HEK293 (cell line): ENCODE data around the gene MSMO1.

Experiments used
- CTCF ChIA-PET: fragments of 350-600 bp; formaldehyde crosslinking; extraction: SDS; loops from one replicate; lab custom pipeline; 2021; ENCODE audit warnings: antibody characterized with exemption; lab: Yijun Ruan, JAX
- POLR2A ChIA-PET: fragments of 300-600 bp; formaldehyde crosslinking; extraction: SDS; loops from one replicate; lab custom pipeline; 2020; ENCODE audit warnings: antibody characterized with exemption, inconsistent platforms; lab: Yijun Ruan, JAX
- H3K27ac ChIP-seq: fragments of 200-500 bp; sonication (Bioruptor generic); 2 replicates; pipeline ENCODE4 v1.5.1; 2014; ENCODE audit warnings: low read depth, low read length, control low read depth, inconsistent platforms; ENCODE audit errors: extremely low read depth
- H3K36me3 ChIP-seq, 2 experiments: fragments of 200-500 bp in 1 of 2; sonication (Bioruptor generic) in 1 of 2; 1 replicate in 1 of 2; 2 replicates in 1 of 2; pipeline ENCODE4 v1.5.1; 2014 to 2017; ENCODE audit warnings: inconsistent platforms in 2 of 2, low read length in 2 of 2; ENCODE audit not compliant: control insufficient read depth in 2 of 2, insufficient read depth in 1 of 2
- H3K4me1 ChIP-seq: fragments of 200-500 bp; sonication (Bioruptor generic); 2 replicates; pipeline ENCODE4 v1.5.1; 2014; ENCODE audit warnings: mild to moderate bottlenecking, low read length, inconsistent platforms; ENCODE audit not compliant: control insufficient read depth, insufficient read depth
- H3K4me3 ChIP-seq: 2 replicates; pipeline ENCODE4 v1.5.1; 2011; ENCODE audit warnings: low read depth, mild to moderate bottlenecking, control low read depth, low read length, moderate library complexity
- H3K9me3 ChIP-seq: fragments of 200-500 bp; sonication (Bioruptor generic); 2 replicates; pipeline ENCODE4 v1.5.1; 2014; ENCODE audit warnings: low read depth, low read length, inconsistent platforms; ENCODE audit not compliant: control insufficient read depth, insufficient read depth
- GLIS1 ChIP-seq: fragments of 450-650 bp; formaldehyde crosslinking; IDR thresholded peaks from 2 replicates; pipeline ENCODE4 v1.5.1; 2016; ENCODE audit warnings: missing biosample characterization, missing genetic modification characterization
- HOXD13 ChIP-seq: sonication (generic); formaldehyde crosslinking; IDR thresholded peaks from 2 replicates; pipeline ENCODE4 v1.8.0; 2022; ENCODE audit warnings: missing genetic modification reagents, borderline replicate concordance
- PATZ1 ChIP-seq: fragments of 450-650 bp; formaldehyde crosslinking; IDR thresholded peaks from 2 replicates; pipeline ENCODE4 v1.5.1; 2016; ENCODE audit warnings: missing biosample characterization, missing genetic modification characterization
- PRDM10 ChIP-seq: fragments of 450-650 bp; formaldehyde crosslinking; IDR thresholded peaks from 2 replicates; pipeline ENCODE4 v1.5.1; 2016; ENCODE audit warnings: missing biosample characterization, missing genetic modification characterization
- ZBTB1 ChIP-seq: fragments of 450-650 bp; formaldehyde crosslinking; IDR thresholded peaks from 2 replicates; pipeline ENCODE4 v1.5.1; 2016; ENCODE audit warnings: missing biosample characterization, missing genetic modification characterization
- ZBTB17 ChIP-seq: fragments of 450-650 bp; formaldehyde crosslinking; IDR thresholded peaks from 2 replicates; pipeline ENCODE4 v1.5.1; 2016; ENCODE audit warnings: missing biosample characterization, missing genetic modification characterization
- ZEB2 ChIP-seq: fragments of 450-650 bp; formaldehyde crosslinking; IDR thresholded peaks from 2 replicates; pipeline ENCODE4 v1.5.1; 2016; ENCODE audit warnings: missing biosample characterization, missing genetic modification characterization
- ZFP41 ChIP-seq: fragments of 450-650 bp; formaldehyde crosslinking; IDR thresholded peaks from 2 replicates; pipeline ENCODE4 v1.5.1; 2016; ENCODE audit warnings: missing biosample characterization, missing genetic modification characterization, borderline replicate concordance
- ZIC2 ChIP-seq: fragments of 450-650 bp; formaldehyde crosslinking; IDR thresholded peaks from 2 replicates; pipeline ENCODE4 v1.5.1; 2016; ENCODE audit warnings: missing biosample characterization, missing genetic modification characterization
- ZNF202 ChIP-seq: fragments of 450-650 bp; formaldehyde crosslinking; IDR thresholded peaks from 2 replicates; pipeline ENCODE4 v1.5.1; 2016; ENCODE audit warnings: missing biosample characterization, missing genetic modification characterization, borderline replicate concordance
- ZNF274 ChIP-seq, 2 experiments: fragments of 200-500 bp in 1 of 2; fragments of 450-650 bp in 1 of 2; sonication (Bioruptor generic) in 1 of 2; formaldehyde crosslinking in 1 of 2; IDR thresholded peaks; 2 replicates each; pipeline versions ENCODE4 v1.5.1 to v1.6.1; 2014 to 2016; ENCODE audit warnings: borderline replicate concordance in 1 of 2, inconsistent platforms in 1 of 2, low read length in 1 of 2, missing biosample characterization in 1 of 2, missing genetic modification characterization in 1 of 2
- ZNF280D ChIP-seq: fragments of 450-650 bp; formaldehyde crosslinking; IDR thresholded peaks from 2 replicates; pipeline ENCODE4 v1.5.1; 2016; ENCODE audit warnings: missing biosample characterization, missing genetic modification characterization
- ZNF341 ChIP-seq: fragments of 450-650 bp; formaldehyde crosslinking; IDR thresholded peaks from 2 replicates; pipeline ENCODE4; 2016; ENCODE audit warnings: low read depth, missing biosample characterization, missing genetic modification characterization
- ZNF398 ChIP-seq: fragments of 450-650 bp; formaldehyde crosslinking; IDR thresholded peaks from 2 replicates; pipeline ENCODE4 v1.5.1; 2017; ENCODE audit warnings: missing biosample characterization, missing genetic modification characterization
- ZNF423 ChIP-seq: fragments of 450-650 bp; formaldehyde crosslinking; IDR thresholded peaks from 2 replicates; pipeline ENCODE4 v1.5.1; 2016; ENCODE audit warnings: missing biosample characterization, missing genetic modification characterization
- ZNF571 ChIP-seq: fragments of 450-650 bp; formaldehyde crosslinking; IDR thresholded peaks from 2 replicates; pipeline ENCODE4 v1.5.0; 2017; ENCODE audit warnings: missing biosample characterization, missing genetic modification characterization
- ZNF623 ChIP-seq: fragments of 450-650 bp; formaldehyde crosslinking; IDR thresholded peaks from 2 replicates; pipeline ENCODE4 v1.5.1; 2016; ENCODE audit warnings: missing biosample characterization, missing genetic modification characterization
- ZNF629 ChIP-seq: fragments of 450-650 bp; formaldehyde crosslinking; IDR thresholded peaks from 2 replicates; pipeline ENCODE4 v1.5.1; 2017; ENCODE audit warnings: missing biosample characterization, missing genetic modification characterization
- TF ChIP-seq, protein P1 (sequence below): fragments of 450-650 bp; formaldehyde crosslinking; IDR thresholded peaks from 2 replicates; pipeline ENCODE4 v1.5.1; 2017; ENCODE audit warnings: missing biosample characterization, mild to moderate bottlenecking, missing genetic modification characterization, moderate library complexity
- TF ChIP-seq, protein P2 (sequence below): fragments of 450-650 bp; IDR thresholded peaks from 2 replicates; pipeline ENCODE4 v1.5.1; 2018; ENCODE audit warnings: missing biosample characterization, missing genetic modification characterization

MSMO1 gene

GRCh38 chr4:165378745-165379677, 51.5 kb downstream of the MSMO1 start, which contains the start of gene CPE (continued):
- TF ChIP-seq ZNF280D: no peak
- TF ChIP-seq ZBTB1 (tag by site-specific recombination): no peak
- peak; percentile 22; the same call in 1 of the 2 replicates for TF ChIP-seq ZIC2 (tag by site-specific recombination)
- TF ChIP-seq ZNF571 (tag by site-specific recombination): no peak
- no peak for TF ChIP-seq ZFP41 (tag by site-specific recombination)
- peak; percentile 63 for TF ChIP-seq PATZ1 (tag by site-specific recombination)
- no peak for TF ChIP-seq ZNF274 (IDR thresholded peaks at IDR 0.05; ENCODE audit: low read length)
- TF ChIP-seq ZNF274 (tag by site-specific recombination; IDR thresholded peaks at IDR 0.05; ENCODE audit: borderline replicate concordance): no peak
- peak; percentile 79 for TF ChIP-seq ZBTB17
- no peak for TF ChIP-seq HOXD13 (CRISPR knock-in tag)
- peak; percentile 95 for TF ChIP-seq ZNF423 (tag by site-specific recombination)
- TF ChIP-seq ZNF629 (tag by site-specific recombination): no peak; the same call in 1 of the 2 replicates

GRCh38 chr4:165379678-165380064, 52.2 kb downstream of the MSMO1 start:
- Histone ChIP-seq H3K4me1 (peaks cover 26% of the 10 kb centered on the region), H3K27ac (peak overlapping the region; percentile 86; the same call in 1 of the 2 replicates), H3K9me3 (no peaks in the 10 kb centered on the region), H3K4me3 (peak overlapping the region; percentile 76), H3K36me3 (no peaks in the 10 kb centered on the region)
- CTCF ChIA-PET: interaction anchor here (0.6 to 1.5 kb wide), 4 partner anchors 10 to 82 kb away, joined by 3 to 4 read pairs (median 4); no protein-coding TSS in a partner anchor
- POLR2A ChIA-PET: interaction anchor here (0.6 to 1.6 kb wide), 2 partner anchors 15 to 158 kb away, joined by 6 to 9 read pairs; no protein-coding TSS in a partner anchor
- TF ChIP-seq ZBTB17 (peak; percentile 50), ZNF341 (tag by site-specific recombination) (peak; percentile 8; the same call in 1 of the 2 replicates), ZNF398 (tag by site-specific recombination) (peak; percentile 79), ZNF202 (tag by site-specific recombination) (no peak), ZNF623 (no peak), GLIS1 (tag by site-specific recombination) (peak; percentile 34), PRDM10 (tag by site-specific recombination) (peak; percentile 63; the same call in 1 of the 2 replicates), ZEB2 (tag by site-specific recombination) (no peak)
- TF ChIP-seq, protein P1, sequence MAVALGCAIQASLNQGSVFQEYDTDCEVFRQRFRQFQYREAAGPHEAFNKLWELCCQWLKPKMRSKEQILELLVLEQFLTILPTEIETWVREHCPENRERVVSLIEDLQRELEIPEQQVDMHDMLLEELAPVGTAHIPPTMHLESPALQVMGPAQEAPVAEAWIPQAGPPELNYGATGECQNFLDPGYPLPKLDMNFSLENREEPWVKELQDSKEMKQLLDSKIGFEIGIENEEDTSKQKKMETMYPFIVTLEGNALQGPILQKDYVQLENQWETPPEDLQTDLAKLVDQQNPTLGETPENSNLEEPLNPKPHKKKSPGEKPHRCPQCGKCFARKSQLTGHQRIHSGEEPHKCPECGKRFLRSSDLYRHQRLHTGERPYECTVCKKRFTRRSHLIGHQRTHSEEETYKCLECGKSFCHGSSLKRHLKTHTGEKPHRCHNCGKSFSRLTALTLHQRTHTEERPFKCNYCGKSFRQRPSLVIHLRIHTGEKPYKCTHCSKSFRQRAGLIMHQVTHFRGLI (tag by site-specific recombination): no peak
- TF ChIP-seq, protein P2, sequence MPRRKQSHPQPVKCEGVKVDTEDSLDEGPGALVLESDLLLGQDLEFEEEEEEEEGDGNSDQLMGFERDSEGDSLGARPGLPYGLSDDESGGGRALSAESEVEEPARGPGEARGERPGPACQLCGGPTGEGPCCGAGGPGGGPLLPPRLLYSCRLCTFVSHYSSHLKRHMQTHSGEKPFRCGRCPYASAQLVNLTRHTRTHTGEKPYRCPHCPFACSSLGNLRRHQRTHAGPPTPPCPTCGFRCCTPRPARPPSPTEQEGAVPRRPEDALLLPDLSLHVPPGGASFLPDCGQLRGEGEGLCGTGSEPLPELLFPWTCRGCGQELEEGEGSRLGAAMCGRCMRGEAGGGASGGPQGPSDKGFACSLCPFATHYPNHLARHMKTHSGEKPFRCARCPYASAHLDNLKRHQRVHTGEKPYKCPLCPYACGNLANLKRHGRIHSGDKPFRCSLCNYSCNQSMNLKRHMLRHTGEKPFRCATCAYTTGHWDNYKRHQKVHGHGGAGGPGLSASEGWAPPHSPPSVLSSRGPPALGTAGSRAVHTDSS (tag by site-specific recombination): no peak
